Trophoblast cell (in vitro differentiated cells and primary cell): ENCODE results near the gene CAVIN3.

ENCODE experiments used
- DNase-seq, 2 donors: peaks; one replicate each; pipeline ENCODE4 v3.0.0-alpha.2; 2016
- H2AFZ ChIP-seq: 2 replicates; pipeline ENCODE4 v1.6.1; 2013; ENCODE audit warnings: low read length, moderate library complexity, mild to moderate bottlenecking; ENCODE audit not compliant: insufficient read depth, poor library complexity
- H2AK5ac ChIP-seq: 2 replicates; pipeline ENCODE4 v1.6.1; 2013; ENCODE audit warnings: mild to moderate bottlenecking, low read length
- H2BK120ac ChIP-seq: 2 replicates; pipeline ENCODE4 v1.6.1; 2013; ENCODE audit warnings: low read length, mild to moderate bottlenecking, moderate library complexity; ENCODE audit not compliant: insufficient read depth, poor library complexity
- H2BK12ac ChIP-seq: 2 replicates; pipeline ENCODE4 v1.6.1; 2013; ENCODE audit warnings: mild to moderate bottlenecking, low read length, moderate library complexity
- H2BK5ac ChIP-seq: 2 replicates; pipeline ENCODE4 v1.6.1; 2013; ENCODE audit warnings: low read length, low read depth, moderate library complexity, mild to moderate bottlenecking; ENCODE audit not compliant: poor library complexity
- H3K14ac ChIP-seq: 2 replicates; pipeline ENCODE4 v1.6.1; 2013; ENCODE audit warnings: mild to moderate bottlenecking, low read length
- H3K18ac ChIP-seq: 2 replicates; pipeline ENCODE4 v1.6.1; 2013; ENCODE audit warnings: mild to moderate bottlenecking, low read length
- H3K23ac ChIP-seq: 2 replicates; pipeline ENCODE4 v1.6.1; 2013; ENCODE audit warnings: low read length
- H3K27ac ChIP-seq: 2 replicates; pipeline ENCODE4 v1.5.1; 2013; ENCODE audit warnings: low read depth, mild to moderate bottlenecking, inconsistent platforms, low read length, moderate library complexity
- H3K27me3 ChIP-seq: 2 replicates; pipeline ENCODE4 v1.6.1; 2013; ENCODE audit warnings: inconsistent platforms, mild to moderate bottlenecking, low read length, moderate library complexity; ENCODE audit not compliant: insufficient read depth
- H3K36me3 ChIP-seq, 2 experiments: 1 replicate in 1 of 2; 2 replicates in 1 of 2; pipeline ENCODE4 v1.6.1; 2013; ENCODE audit warnings: low read length in 2 of 2, mild to moderate bottlenecking in 2 of 2, moderate library complexity in 1 of 2; ENCODE audit not compliant: insufficient read depth in 2 of 2, control insufficient read depth in 1 of 2
- H3K4ac ChIP-seq: 2 replicates; pipeline ENCODE4 v1.6.1; 2013; ENCODE audit warnings: low read depth, mild to moderate bottlenecking, low read length, moderate library complexity
- H3K4me1 ChIP-seq, 2 experiments: 1 replicate in 1 of 2; 2 replicates in 1 of 2; pipeline ENCODE4 v1.6.1; 2013; ENCODE audit warnings: low read length in 2 of 2, mild to moderate bottlenecking in 2 of 2, moderate library complexity in 1 of 2; ENCODE audit not compliant: insufficient read depth in 2 of 2, control insufficient read depth in 1 of 2
- H3K4me2 ChIP-seq: 2 replicates; pipeline ENCODE4 v1.6.1; 2013; ENCODE audit warnings: inconsistent platforms, mild to moderate bottlenecking, low read length, moderate library complexity
- H3K4me3 ChIP-seq: 2 replicates; pipeline ENCODE4 v1.5.1; 2013; ENCODE audit warnings: mild to moderate bottlenecking, low read depth, low read length, inconsistent platforms
- H3K79me1 ChIP-seq: one replicate; pipeline ENCODE4 v1.6.1; 2013; ENCODE audit warnings: low read length
- H3K79me2 ChIP-seq: 2 replicates; pipeline ENCODE4 v1.6.1; 2013; ENCODE audit warnings: low read length, mild to moderate bottlenecking; ENCODE audit not compliant: control insufficient read depth, insufficient read depth, poor library complexity
- H3K9ac ChIP-seq: 2 replicates; pipeline ENCODE4 v1.6.1; 2013; ENCODE audit warnings: mild to moderate bottlenecking, low read length
- H3K9me3 ChIP-seq: 2 replicates; pipeline ENCODE4 v1.6.1; 2013; ENCODE audit warnings: low read depth, mild to moderate bottlenecking, control low read depth, inconsistent platforms, low read length; ENCODE audit not compliant: insufficient read depth
- H4K12ac ChIP-seq: 2 replicates; pipeline ENCODE4 v1.6.1; 2013; ENCODE audit warnings: low read depth, mild to moderate bottlenecking, low read length, moderate library complexity
- H4K8ac ChIP-seq: 2 replicates; pipeline ENCODE4 v1.6.1; 2013; ENCODE audit warnings: low read depth, mild to moderate bottlenecking, low read length, moderate library complexity
- H4K91ac ChIP-seq: one replicate; pipeline ENCODE4 v1.6.1; 2013; ENCODE audit warnings: low read depth, mild to moderate bottlenecking, low read length, moderate library complexity
- WGBS: extraction: QIAGEN DNeasy Blood & Tissue Kit; methylation state at CpG from one replicate; pipeline ENCODE4 v1.1.7; 2013; ENCODE audit warnings: missing lambda C conversion rate; ENCODE audit not compliant: insufficient read length, insufficient coverage; ENCODE audit errors: extremely low coverage; 5-methylcytosine and 5-hydroxymethylcytosine counted together

The CAVIN3 gene

DNA sequence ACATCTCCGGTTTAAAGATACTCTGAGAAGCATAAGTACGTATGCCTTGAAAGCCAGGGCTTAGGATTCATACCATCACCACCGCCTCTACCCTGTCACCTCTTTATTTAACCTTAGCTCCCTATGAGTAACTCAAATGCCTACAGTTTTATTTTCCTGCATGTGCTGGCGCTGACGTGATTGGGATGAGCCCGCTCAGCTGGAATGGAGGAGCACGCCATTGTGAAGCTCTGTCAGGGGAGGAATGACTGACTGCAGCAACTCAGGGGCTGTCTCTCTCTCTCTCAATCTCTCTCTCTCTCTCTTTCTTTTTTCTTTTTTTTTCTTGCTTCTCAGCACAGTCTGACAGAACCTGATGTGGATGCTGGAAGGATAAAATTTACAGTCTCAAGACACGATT is 12.4 kb downstream of the CAVIN3 start:
- Histone ChIP-seq H3K79me2 (no peaks in the 10 kb centered on the region), H3K9me3 (no peaks in the 10 kb centered on the region), H3K27ac (no peak overlapping the region), H4K12ac (no peak overlapping the region), H4K8ac (no peak overlapping the region), H3K23ac (no peak overlapping the region), H4K91ac (no peak overlapping the region), H2BK5ac (no peak overlapping the region), H3K4me2 (no peak overlapping the region), H3K18ac (no peak overlapping the region), H2BK120ac (no peak overlapping the region), H2AK5ac (no peak overlapping the region), H3K27me3 (no peaks in the 10 kb centered on the region), H3K9ac (no peak overlapping the region), H3K14ac (no peak overlapping the region), H2BK12ac (no peak overlapping the region), H2AFZ (no peak overlapping the region), H3K36me3 (no peaks in the 10 kb centered on the region), H3K79me1 (no peaks in the 10 kb centered on the region), H3K4me1 (no peaks in the 10 kb centered on the region), H3K4ac (no peak overlapping the region), H3K4me3 (no peak overlapping the region)
- no CpG with 5 or more reads among the region's 8 CpGs for WGBS
- DNase-seq: peak; percentile 84 to 86

- no peaks in the 10 kb centered on the region for H3K27me3 ChIP-seq
- H3K18ac ChIP-seq: no peak overlapping the region
- no peak overlapping the region for H3K4me3 ChIP-seq
- H3K9ac ChIP-seq: peak overlapping the region; percentile 46
- H3K9me3 ChIP-seq: no peaks in the 10 kb centered on the region
- no peaks in the 10 kb centered on the region for H3K36me3 ChIP-seq
- no peak overlapping the region for H3K14ac ChIP-seq
- H2BK120ac ChIP-seq: no peak overlapping the region
- H3K4me2 ChIP-seq: no peak overlapping the region
- H3K79me1 ChIP-seq: no peaks in the 10 kb centered on the region
- no CpG with 5 or more reads among the region's 4 CpGs for WGBS
- H3K4ac ChIP-seq: no peak overlapping the region
- H4K12ac ChIP-seq: no peak overlapping the region
- no peaks in the 10 kb centered on the region for H3K4me1 ChIP-seq
- no peak overlapping the region for H4K91ac ChIP-seq
- H2BK12ac ChIP-seq: no peak overlapping the region
- H3K79me2 ChIP-seq: no peaks in the 10 kb centered on the region
- no peak overlapping the region for H2AK5ac ChIP-seq
- H3K23ac ChIP-seq: no peak overlapping the region
- no peak overlapping the region for H3K27ac ChIP-seq
- DNase-seq: no peak
- no peak overlapping the region for H4K8ac ChIP-seq
- no peak overlapping the region for H2BK5ac ChIP-seq
- no peak overlapping the region for H2AFZ ChIP-seq
Observed at GRCh38 chr11:6305297-6305696, 15.0 kb downstream of the CAVIN3 start.

GRCh38 chr11:6303661-6304060 is 16.6 kb downstream of the CAVIN3 start:
- no peak overlapping the region for H3K14ac ChIP-seq
- no peak overlapping the region for H3K27ac ChIP-seq
- H3K4me2 ChIP-seq: no peak overlapping the region
- no peak overlapping the region for H3K4ac ChIP-seq
- H3K9ac ChIP-seq: no peak overlapping the region
- no peak overlapping the region for H4K12ac ChIP-seq
- no peak overlapping the region for H2AK5ac ChIP-seq
- no peaks in the 10 kb centered on the region for H3K79me1 ChIP-seq
- no peak overlapping the region for H2BK5ac ChIP-seq
- H4K8ac ChIP-seq: no peak overlapping the region
- no peaks in the 10 kb centered on the region for H3K4me1 ChIP-seq
- no peaks in the 10 kb centered on the region for H3K36me3 ChIP-seq
- WGBS: no CpG with 5 or more reads among the region's 6 CpGs
- no peak overlapping the region for H2BK120ac ChIP-seq
- no peak overlapping the region for H3K18ac ChIP-seq
- H3K9me3 ChIP-seq: no peaks in the 10 kb centered on the region
- H3K4me3 ChIP-seq: no peak overlapping the region
- no peak overlapping the region for H4K91ac ChIP-seq
- DNase-seq: no peak
- H2BK12ac ChIP-seq: no peak overlapping the region
- H3K23ac ChIP-seq: no peak overlapping the region
- H2AFZ ChIP-seq: no peak overlapping the region
- no peaks in the 10 kb centered on the region for H3K79me2 ChIP-seq
- no peaks in the 10 kb centered on the region for H3K27me3 ChIP-seq

- H4K12ac ChIP-seq: no peak overlapping the region
- H3K27ac ChIP-seq: no peak overlapping the region
- no peak overlapping the region for H3K4ac ChIP-seq
- no peak overlapping the region for H3K4me2 ChIP-seq
- no peak overlapping the region for H3K14ac ChIP-seq
- H4K8ac ChIP-seq: no peak overlapping the region
- H3K9ac ChIP-seq: no peak overlapping the region
- H3K27me3 ChIP-seq: no peaks in the 10 kb centered on the region
- H3K23ac ChIP-seq: no peak overlapping the region
- H2BK120ac ChIP-seq: no peak overlapping the region
- no peaks in the 10 kb centered on the region for H3K36me3 ChIP-seq
- H3K4me1 ChIP-seq: no peaks in the 10 kb centered on the region
- H2AFZ ChIP-seq: no peak overlapping the region
- no peaks in the 10 kb centered on the region for H3K9me3 ChIP-seq
- no peak overlapping the region for H2AK5ac ChIP-seq
- no peaks in the 10 kb centered on the region for H3K79me1 ChIP-seq
- H2BK5ac ChIP-seq: no peak overlapping the region
- no peak overlapping the region for H4K91ac ChIP-seq
- peak in 1 of 2 donors; percentile 23 for DNase-seq
- H2BK12ac ChIP-seq: no peak overlapping the region
- H3K79me2 ChIP-seq: no peaks in the 10 kb centered on the region
- no peak overlapping the region for H3K18ac ChIP-seq
- no peak overlapping the region for H3K4me3 ChIP-seq
- no CpG with 5 or more reads among the region's 2 CpGs for WGBS
Observed at GRCh38 chr11:6301096-6301495, 19.2 kb downstream of the CAVIN3 start.
